Measurements from ENCODE around the gene KNDC1.

GRCh38 chr10:133123746-133124356, 36.2 kb upstream of the KNDC1 start:
- TF ChIP-seq CTCF (IDR thresholded peaks at IDR 0.05; ENCODE audit: insufficient read depth, low read length) (no peak), POLR2AphosphoS5 (IDR thresholded peaks at IDR 0.05; ENCODE audit: low read depth) (no peak), REST (IDR thresholded peaks at IDR 0.05; ENCODE audit: insufficient replicate concordance, low read depth) (no peak), SPI1 (IDR thresholded peaks at IDR 0.05; ENCODE audit: borderline replicate concordance, low read depth) (no peak), GABPA (IDR thresholded peaks at IDR 0.05; ENCODE audit: low read depth) (no peak)
